T-helper 17 cell (primary cell): ENCODE measurements around the gene C10orf90. TPM values are rescaled to one million over a fixed set of nuclear protein-coding genes. Genes with fewer than 3 reads are reported as not detected.
A peak's percentile ranks its signal among the peaks of the same experiment; 100 is the strongest.

Experiments used
- ATAC-seq: fragments of 150-1000 bp; cut with Tn5 transposase; 2 replicates; pipeline ENCODE4 v1.10.0; 2021; ENCODE audit warnings: mild to moderate bottlenecking, moderate library complexity
- DNase-seq, 3 donors: peaks; one replicate each; pipeline versions ENCODE4 v3.0.0 to v3.0.0-alpha.2; 2020 to 2021
- H3K9me3 ChIP-seq: one replicate; pipeline ENCODE4 v1.7.0; 2013; ENCODE audit warnings: low read length, mild to moderate bottlenecking; ENCODE audit not compliant: control insufficient read depth, poor library complexity, severe bottlenecking
- H3K27ac Mint-ChIP-seq: one replicate; pipeline ENCODE4 v1.8.0; 2022; ENCODE audit warnings: mild to moderate bottlenecking, moderate library complexity, mixed read lengths
- H3K27me3 Mint-ChIP-seq: one replicate; pipeline ENCODE4 v1.8.0; 2022; ENCODE audit warnings: mixed read lengths
- H3K36me3 Mint-ChIP-seq: one replicate; pipeline ENCODE4 v1.8.0; 2022; ENCODE audit warnings: low read depth, mixed read lengths
- H3K4me1 Mint-ChIP-seq: one replicate; pipeline ENCODE4 v1.8.0; 2022; ENCODE audit warnings: mild to moderate bottlenecking, mixed read lengths
- H3K4me3 Mint-ChIP-seq: one replicate; pipeline ENCODE4 v1.8.0; 2022; ENCODE audit warnings: mild to moderate bottlenecking, moderate library complexity, mixed read lengths
- total RNA-seq, 4 donors: library from RNA in 2 of 4; stranded (reverse) in 2 of 4; gene quantifications; one replicate each; pipeline ENCODE4 v1.2.3 and lab custom pipeline; 2022 to 2026

C10orf90 gene
- total RNA-seq, 2 donors from 2014 or later, result 0.83 TPM; not detected in 1

GRCh38 chr10:126478546-126478945 is 191.9 kb downstream of the C10orf90 start:
- no peak for ATAC-seq
- no peak for DNase-seq
- H3K27ac Mint-ChIP-seq, result no peak overlapping the region
- no peaks in the 10 kb centered on the region for H3K4me1 Mint-ChIP-seq
- no peaks in the 10 kb centered on the region for H3K27me3 Mint-ChIP-seq
- no peaks in the 10 kb centered on the region for H3K36me3 Mint-ChIP-seq
- no peaks in the 10 kb centered on the region for H3K9me3 ChIP-seq
- no peak overlapping the region for H3K4me3 Mint-ChIP-seq

- no peak for DNase-seq
- no peak for ATAC-seq
- no peaks in the 10 kb centered on the region for H3K4me1 Mint-ChIP-seq
- no peaks in the 10 kb centered on the region for H3K9me3 ChIP-seq
- H3K36me3 Mint-ChIP-seq, result no peaks in the 10 kb centered on the region
- no peaks in the 10 kb centered on the region for H3K27me3 Mint-ChIP-seq
- H3K27ac Mint-ChIP-seq, result no peak overlapping the region
- H3K4me3 Mint-ChIP-seq, result no peak overlapping the region
Measured at GRCh38 chr10:126476246-126476645, 194.2 kb downstream of the C10orf90 start.

- no peaks in the 10 kb centered on the region for H3K9me3 ChIP-seq
- ATAC-seq (no peak), DNase-seq (no peak)
- no peaks in the 10 kb centered on the region for H3K27me3 Mint-ChIP-seq
- H3K4me3 Mint-ChIP-seq, result no peak overlapping the region
- no peak overlapping the region for H3K27ac Mint-ChIP-seq
- no peaks in the 10 kb centered on the region for H3K36me3 Mint-ChIP-seq
- H3K4me1 Mint-ChIP-seq, result peaks cover 2% of the 10 kb centered on the region
Measured at GRCh38 chr10:126475074-126475691, 195.3 kb downstream of the C10orf90 start.

GRCh38 chr10:126474031-126474430 is 196.5 kb downstream of the C10orf90 start:
- DNase-seq (no peak), ATAC-seq (no peak)
- no peaks in the 10 kb centered on the region for H3K36me3 Mint-ChIP-seq
- no peaks in the 10 kb centered on the region for H3K9me3 ChIP-seq
- no peak overlapping the region for H3K27ac Mint-ChIP-seq
- peaks cover 7% of the 10 kb centered on the region for H3K4me1 Mint-ChIP-seq
- H3K4me3 Mint-ChIP-seq, result no peak overlapping the region
- H3K27me3 Mint-ChIP-seq, result no peaks in the 10 kb centered on the region

- Mint-ChIP-seq H3K36me3 (no peaks in the 10 kb centered on the region), H3K27ac (no peak overlapping the region), H3K27me3 (no peaks in the 10 kb centered on the region), H3K4me1 (peaks cover 7% of the 10 kb centered on the region), H3K4me3 (no peak overlapping the region)
- no peaks in the 10 kb centered on the region for H3K9me3 ChIP-seq
- DNase-seq (no peak), ATAC-seq (no peak)
Measured at GRCh38 chr10:126470991-126471390, 199.5 kb downstream of the C10orf90 start.

GRCh38 chr10:126469692-126470091 is 200.8 kb downstream of the C10orf90 start:
- ATAC-seq, result peak; percentile 41
- Mint-ChIP-seq H3K27me3 (no peaks in the 10 kb centered on the region), H3K4me1 (peaks cover 7% of the 10 kb centered on the region), H3K36me3 (no peaks in the 10 kb centered on the region), H3K27ac (peak overlapping the region; percentile 37), H3K4me3 (peak overlapping the region; percentile 73)
- DNase-seq, result no peak
- H3K9me3 ChIP-seq, result no peaks in the 10 kb centered on the region

GRCh38 chr10:126468876-126469643 is 201.4 kb downstream of the C10orf90 start:
- H3K27ac Mint-ChIP-seq, result peak overlapping the region; percentile 54
- H3K4me1 Mint-ChIP-seq, result peaks cover 7% of the 10 kb centered on the region
- no peaks in the 10 kb centered on the region for H3K36me3 Mint-ChIP-seq
- ATAC-seq (peak; percentile 95), DNase-seq (peak in 1 of 3 donors; percentile 26)
- peak overlapping the region; percentile 73 for H3K4me3 Mint-ChIP-seq
- no peaks in the 10 kb centered on the region for H3K9me3 ChIP-seq
- no peaks in the 10 kb centered on the region for H3K27me3 Mint-ChIP-seq

GRCh38 chr10:126468467-126468866 is 202.0 kb downstream of the C10orf90 start:
- Mint-ChIP-seq H3K27me3 (no peaks in the 10 kb centered on the region), H3K4me1 (peaks cover 8% of the 10 kb centered on the region), H3K27ac (peak overlapping the region; percentile 54), H3K36me3 (no peaks in the 10 kb centered on the region), H3K4me3 (no peak overlapping the region)
- no peak for DNase-seq
- ATAC-seq, result no peak
- H3K9me3 ChIP-seq, result no peaks in the 10 kb centered on the region

- Mint-ChIP-seq H3K36me3 (no peaks in the 10 kb centered on the region), H3K4me1 (peaks cover 8% of the 10 kb centered on the region), H3K27ac (no peak overlapping the region), H3K4me3 (no peak overlapping the region), H3K27me3 (no peaks in the 10 kb centered on the region)
- no peaks in the 10 kb centered on the region for H3K9me3 ChIP-seq
- ATAC-seq (no peak), DNase-seq (no peak)
Measured at GRCh38 chr10:126465771-126466170, 204.7 kb downstream of the C10orf90 start.

GRCh38 chr10:126463286-126463685 is 207.2 kb downstream of the C10orf90 start:
- H3K4me3 Mint-ChIP-seq, result no peak overlapping the region
- no peak for DNase-seq
- no peaks in the 10 kb centered on the region for H3K27me3 Mint-ChIP-seq
- H3K27ac Mint-ChIP-seq, result no peak overlapping the region
- H3K36me3 Mint-ChIP-seq, result no peaks in the 10 kb centered on the region
- ATAC-seq, result no peak
- H3K9me3 ChIP-seq, result no peaks in the 10 kb centered on the region
- H3K4me1 Mint-ChIP-seq, result peaks cover 4% of the 10 kb centered on the region

- Mint-ChIP-seq H3K27me3 (no peaks in the 10 kb centered on the region), H3K4me1 (peaks cover 4% of the 10 kb centered on the region), H3K27ac (no peak overlapping the region), H3K36me3 (no peaks in the 10 kb centered on the region), H3K4me3 (no peak overlapping the region)
- no peaks in the 10 kb centered on the region for H3K9me3 ChIP-seq
- ATAC-seq (no peak), DNase-seq (no peak)
Measured at GRCh38 chr10:126461289-126461940, 209.1 kb downstream of the C10orf90 start.

GRCh38 chr10:126459878-126460481 is 210.5 kb downstream of the C10orf90 start:
- H3K9me3 ChIP-seq, result no peaks in the 10 kb centered on the region
- no peaks in the 10 kb centered on the region for H3K36me3 Mint-ChIP-seq
- H3K27ac Mint-ChIP-seq, result no peak overlapping the region
- DNase-seq, result no peak
- H3K27me3 Mint-ChIP-seq, result no peaks in the 10 kb centered on the region
- H3K4me3 Mint-ChIP-seq, result no peak overlapping the region
- peaks cover 4% of the 10 kb centered on the region for H3K4me1 Mint-ChIP-seq
- ATAC-seq, result peak; percentile 36
